ENCODE data around the gene PTPRN2. TPM values are rescaled to one million over a fixed set of nuclear protein-coding genes. Genes with fewer than 3 reads are reported as not detected.

The PTPRN2 gene
- total and polyA plus RNA-seq, 2 of the 13 experiments (the other 11 are each of a cell fraction or from before 2014, with no cell fraction given), result 2.5 to 24.2 TPM

DNA sequence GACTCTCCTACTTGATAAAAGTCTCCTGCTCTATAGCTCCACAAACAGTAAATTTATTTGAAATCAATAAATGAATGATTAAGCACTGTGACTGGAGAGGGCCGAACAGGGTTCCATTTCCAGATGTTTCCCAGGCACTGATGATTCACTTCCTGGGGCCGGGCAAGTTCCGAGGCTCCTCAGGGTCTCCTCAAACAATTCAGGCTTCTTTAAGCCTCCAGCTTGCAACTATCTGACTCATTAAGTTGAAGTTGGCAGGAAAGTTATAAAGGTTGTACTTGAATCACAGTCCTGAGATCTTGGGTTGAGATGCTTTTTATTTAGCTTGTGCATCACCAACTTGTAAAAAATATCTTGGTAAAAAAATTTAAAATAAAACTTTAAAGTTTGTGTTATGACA lies 637.9 kb downstream of the PTPRN2 start (continued):
- no peak for TF ChIP-seq NR3C1 (CRISPR knock-in tag; IDR thresholded peaks at IDR 0.05)
- TF ChIP-seq, protein P1, sequence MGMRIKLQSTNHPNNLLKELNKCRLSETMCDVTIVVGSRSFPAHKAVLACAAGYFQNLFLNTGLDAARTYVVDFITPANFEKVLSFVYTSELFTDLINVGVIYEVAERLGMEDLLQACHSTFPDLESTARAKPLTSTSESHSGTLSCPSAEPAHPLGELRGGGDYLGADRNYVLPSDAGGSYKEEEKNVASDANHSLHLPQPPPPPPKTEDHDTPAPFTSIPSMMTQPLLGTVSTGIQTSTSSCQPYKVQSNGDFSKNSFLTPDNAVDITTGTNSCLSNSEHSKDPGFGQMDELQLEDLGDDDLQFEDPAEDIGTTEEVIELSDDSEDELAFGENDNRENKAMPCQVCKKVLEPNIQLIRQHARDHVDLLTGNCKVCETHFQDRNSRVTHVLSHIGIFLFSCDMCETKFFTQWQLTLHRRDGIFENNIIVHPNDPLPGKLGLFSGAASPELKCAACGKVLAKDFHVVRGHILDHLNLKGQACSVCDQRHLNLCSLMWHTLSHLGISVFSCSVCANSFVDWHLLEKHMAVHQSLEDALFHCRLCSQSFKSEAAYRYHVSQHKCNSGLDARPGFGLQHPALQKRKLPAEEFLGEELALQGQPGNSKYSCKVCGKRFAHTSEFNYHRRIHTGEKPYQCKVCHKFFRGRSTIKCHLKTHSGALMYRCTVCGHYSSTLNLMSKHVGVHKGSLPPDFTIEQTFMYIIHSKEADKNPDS (CRISPR knock-in tag; IDR thresholded peaks at IDR 0.05), result no peak
- TF ChIP-seq ZNF703 (CRISPR knock-in tag; IDR thresholded peaks at IDR 0.05; ENCODE audit: borderline replicate concordance), result no peak
- no peak for TF ChIP-seq IRF9 (CRISPR knock-in tag; IDR thresholded peaks at IDR 0.05; ENCODE audit: borderline replicate concordance)
- no peak for TF ChIP-seq ZNF883 (CRISPR knock-in tag; IDR thresholded peaks at IDR 0.05; ENCODE audit: not compliant biosample characterization)
- TF ChIP-seq SP4 (CRISPR knock-in tag; IDR thresholded peaks at IDR 0.05), result no peak

- ATAC-seq (no peak), DNase-seq (ENCODE audit: low spot score) (no peak), FAIRE-seq (no peak)
- POLR2A ChIA-PET, result no interaction called here
- WGBS (ENCODE audit: low lambda C conversion rate), result 99% methylated on average over 3 of the region's 3 CpGs
- BruUV-seq (replicated peaks), result no TSS peak
- Histone ChIP-seq H3K9ac (ENCODE audit: insufficient read depth, low read depth, low read length) (no peak overlapping the region), H3K4me1 (ENCODE audit: insufficient read depth, low read length) (peaks cover 21% of the 10 kb centered on the region), H3K9me3 (ENCODE audit: low read length) (0 out of 2 replicates have a peak, but pooled peaks cover 8% of the 10 kb centered on the region), H2AFZ (ENCODE audit: low read length) (no peak overlapping the region), H4K20me1 (ENCODE audit: insufficient read depth, low read length) (peaks cover under 1% of the 10 kb centered on the region; the same call in 1 of the 2 replicates), H3K27me3 (ENCODE audit: control insufficient read depth in 1 of 2, insufficient read depth in 2 of 2, low read length in 2 of 2) (peaks cover 0 to 1% of the 10 kb centered on the region in 2 experiments; a peak in 2 of 5 replicates), H3K36me3 (replicated peaks in 1 of 2; ENCODE audit: control insufficient read depth in 1 of 2, insufficient read depth in 2 of 2, low read length in 2 of 2) (no peaks in the 10 kb centered on the region), H3K4me3 (replicated peaks in 1 of 3; ENCODE audit: insufficient read depth in 1 of 3, low read depth in 2 of 3, low read length in 3 of 3) (no peak overlapping the region), H3K27ac (ENCODE audit: extremely low read length, insufficient read depth, low read length) (no peak overlapping the region), H3K4me2 (ENCODE audit: low read depth, low read length) (no peak overlapping the region), H3K79me2 (ENCODE audit: insufficient read depth, low read length) (no peaks in the 10 kb centered on the region)
- intact Hi-C loops (cut with micrococcal nuclease; ENCODE audit: unreplicated experiment), result no loop called here
- in situ Hi-C loops (cut with HindIII; ENCODE audit: extremely low pct_ligation_motif_present, low pct_unique_long_range_greater_than_20kb), result no loop called here
- CTCF ChIA-PET (ENCODE audit: low intra/inter-chr PET ratio, low total read pairs), result no interaction called here
- TF ChIP-seq NR2C2 (CRISPR knock-in tag; IDR thresholded peaks at IDR 0.05; ENCODE audit: borderline replicate concordance), result no peak
- TF ChIP-seq ZNF691 (CRISPR knock-in tag; IDR thresholded peaks at IDR 0.05; ENCODE audit: borderline replicate concordance, low read depth), result no peak
- TF ChIP-seq ZNF558 (CRISPR knock-in tag; IDR thresholded peaks at IDR 0.05; ENCODE audit: borderline replicate concordance), result peak; percentile 48; the same call in 1 of the 2 replicates
- TF ChIP-seq HOMEZ (CRISPR knock-in tag; IDR thresholded peaks at IDR 0.05; ENCODE audit: low read depth), result no peak
Measured at GRCh38 chr7:157947504-157947903, 640.1 kb downstream of the PTPRN2 start.
